NCI-H345 treated with DMSO at 0.1 percent for 48 hours (cell line): ENCODE data around the gene CCDC171.
"Not testable (repeated sequence)": the region's sequence is repeated elsewhere in the genome, so short reads cannot be mapped to it uniquely, and the experiment has no call there.

ENCODE experiments used
- DNase-seq: peaks from one replicate; lab custom pipeline; 2025; ENCODE audit not compliant: unreplicated experiment; lab: John Stamatoyannopoulos, UW

Gene CCDC171

GRCh38 chr9:15553528-15553898 lies 670 bp downstream of the CCDC171 start:
- DNase-seq, result peak; percentile 81

- DNase-seq, result no peak
Measured at GRCh38 chr9:15570769-15571168, 17.9 kb downstream of the CCDC171 start.

- no peak for DNase-seq
Measured at GRCh38 chr9:15572200-15572770, 19.4 kb downstream of the CCDC171 start.

DNA sequence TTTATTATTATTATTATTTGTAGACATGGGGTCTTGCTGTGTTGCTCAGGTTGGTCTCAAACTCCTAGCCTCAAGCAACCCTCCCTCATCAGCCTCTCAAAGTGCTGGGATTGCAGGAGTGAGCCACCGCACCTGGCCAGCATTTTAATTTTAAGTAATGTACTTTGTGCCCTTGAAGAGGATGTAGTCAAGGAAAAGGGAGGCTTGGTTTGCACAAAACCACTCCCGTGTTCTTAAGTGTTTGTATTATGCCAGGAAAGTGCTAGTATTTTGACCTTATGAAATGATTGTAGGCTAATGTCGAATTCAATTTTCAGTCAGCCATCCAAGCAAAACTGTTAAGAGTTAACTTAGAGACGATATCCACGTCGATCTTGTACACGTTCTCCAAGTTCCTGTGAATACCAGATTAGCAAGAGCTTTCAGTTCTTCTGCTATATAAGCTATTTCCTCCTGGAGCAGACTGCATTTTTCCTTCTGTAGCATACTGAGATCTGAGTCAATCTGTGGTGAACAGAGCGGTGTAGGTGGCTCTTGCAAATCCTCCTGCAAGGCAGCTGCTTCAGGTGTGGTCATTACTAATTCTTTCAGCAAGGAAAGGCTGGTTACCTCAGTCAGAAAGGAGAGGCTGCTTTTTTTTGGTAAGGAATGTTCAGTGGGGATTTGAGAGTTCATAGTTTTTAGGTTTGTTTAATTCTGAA lies 23.7 kb downstream of the CCDC171 start:
- DNase-seq, result no peak

DNA sequence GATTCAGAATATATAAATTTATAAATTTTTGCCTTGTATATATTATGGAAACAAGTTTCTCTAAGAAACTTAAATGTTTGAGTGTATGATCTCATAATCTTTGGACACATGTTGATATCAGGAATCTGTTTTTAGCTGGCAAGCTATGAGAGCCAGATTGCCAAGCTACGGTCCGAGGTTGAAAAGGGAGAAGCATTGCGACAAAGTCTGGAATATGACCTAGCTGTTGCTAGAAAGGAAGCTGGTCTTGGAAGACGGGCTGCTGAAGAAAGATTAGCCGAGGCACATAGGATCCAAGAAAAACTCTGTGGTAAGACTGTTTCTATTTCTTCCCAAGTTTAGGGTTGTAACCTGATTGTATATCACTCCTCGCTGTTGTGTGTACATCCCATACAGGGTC lies 25.9 kb downstream of the CCDC171 start:
- no peak for DNase-seq

GRCh38 chr9:15584379-15584778 lies 31.5 kb downstream of the CCDC171 start:
- no peak for DNase-seq

DNA sequence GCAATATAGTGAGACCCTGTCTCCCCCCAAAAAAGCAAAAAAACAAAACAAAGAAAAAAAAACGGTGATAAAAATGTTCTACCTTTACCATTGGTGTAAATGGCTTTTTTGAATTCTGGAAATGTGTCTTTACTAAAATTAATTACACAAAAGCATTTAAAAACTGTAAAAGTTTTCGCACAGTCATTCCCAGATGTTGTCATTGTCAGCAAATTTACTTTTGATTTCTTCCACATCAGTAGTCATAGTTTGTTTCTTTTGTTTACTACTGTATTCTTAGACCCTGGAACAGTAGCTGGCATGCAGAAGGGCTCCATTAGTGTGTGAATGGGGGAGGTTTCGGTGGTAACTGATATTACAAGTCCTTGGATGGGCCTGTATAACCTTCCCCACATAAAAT lies 39.5 kb downstream of the CCDC171 start:
- DNase-seq, result no peak

DNA sequence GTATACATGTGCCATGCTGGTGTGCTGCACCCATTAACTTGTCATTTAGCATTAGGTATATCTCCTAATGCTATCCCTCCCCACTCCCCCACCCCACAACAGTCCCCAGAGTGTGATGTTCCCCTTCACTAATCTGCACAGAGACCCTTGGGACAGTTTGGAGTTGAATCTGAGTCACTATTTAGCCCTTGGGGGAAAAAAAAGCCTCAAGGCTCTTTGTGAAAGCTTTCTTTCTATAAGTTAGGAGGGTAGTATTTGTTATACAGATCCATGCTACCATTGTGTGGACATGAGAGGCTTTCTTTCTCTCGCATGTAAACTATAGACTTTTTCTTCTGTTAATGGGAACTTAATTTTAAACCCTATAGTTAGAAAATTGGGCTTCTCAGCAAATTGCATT lies 40.1 kb downstream of the CCDC171 start:
- not testable (repeated sequence) for DNase-seq

- not testable (repeated sequence) for DNase-seq
Measured at GRCh38 chr9:15600666-15601330, 48.0 kb downstream of the CCDC171 start.

DNA sequence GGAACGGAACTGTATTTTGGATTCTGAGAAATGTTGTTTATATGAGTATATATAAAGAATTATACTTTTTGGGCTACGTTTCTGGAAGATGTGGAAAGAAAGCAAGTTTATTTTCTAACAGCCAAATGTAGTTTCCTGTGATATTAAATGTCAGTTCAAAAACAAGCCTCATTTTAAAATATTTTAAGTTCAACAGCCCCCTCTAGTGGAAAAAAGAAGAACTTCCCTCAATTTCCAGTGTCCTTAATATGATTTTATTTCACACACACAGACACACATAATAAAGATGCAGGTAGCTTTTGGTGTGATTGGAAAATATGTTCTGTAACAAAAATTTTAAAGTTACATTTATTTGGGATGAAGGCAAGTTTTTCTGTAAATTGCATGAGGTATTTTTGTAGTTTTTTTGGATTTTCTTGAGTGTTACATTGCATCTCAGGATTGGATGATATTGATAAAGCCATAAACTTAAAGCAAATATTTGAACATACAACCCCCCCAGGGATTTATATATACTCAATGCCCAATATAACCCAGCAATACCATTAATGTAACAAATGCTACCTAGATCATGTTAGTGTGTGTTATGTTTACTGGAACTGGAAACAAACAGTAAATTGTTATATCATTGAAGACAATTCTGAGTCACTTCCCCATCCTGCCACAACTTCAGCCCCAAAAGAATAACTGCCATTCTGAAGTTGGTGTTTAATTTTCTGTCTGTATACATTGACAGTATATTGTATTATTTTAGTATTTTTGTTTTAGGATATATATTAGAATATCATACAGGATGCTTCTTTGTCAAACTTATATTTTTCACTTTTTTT lies 54.0 kb downstream of the CCDC171 start:
- DNase-seq, result peak; percentile 37

DNA sequence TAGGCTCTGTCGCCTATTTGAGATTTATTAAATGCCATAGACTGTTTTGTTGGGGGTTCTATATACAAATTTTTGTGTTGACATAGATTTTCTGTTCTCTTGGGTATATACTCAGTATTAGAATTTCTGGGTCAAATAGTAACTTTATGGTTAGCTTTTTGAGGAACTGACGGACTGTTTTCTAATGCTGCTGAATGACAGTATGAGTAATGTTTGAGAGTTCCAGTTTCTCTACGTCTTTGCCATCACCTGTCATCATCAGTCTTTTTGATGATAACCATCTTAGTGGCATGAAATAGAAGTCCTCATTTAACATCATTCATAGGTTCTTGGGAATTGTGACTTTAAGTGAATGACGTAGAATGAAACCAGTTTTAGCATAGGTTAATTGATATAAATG lies 60.1 kb downstream of the CCDC171 start:
- no peak for DNase-seq

DNA sequence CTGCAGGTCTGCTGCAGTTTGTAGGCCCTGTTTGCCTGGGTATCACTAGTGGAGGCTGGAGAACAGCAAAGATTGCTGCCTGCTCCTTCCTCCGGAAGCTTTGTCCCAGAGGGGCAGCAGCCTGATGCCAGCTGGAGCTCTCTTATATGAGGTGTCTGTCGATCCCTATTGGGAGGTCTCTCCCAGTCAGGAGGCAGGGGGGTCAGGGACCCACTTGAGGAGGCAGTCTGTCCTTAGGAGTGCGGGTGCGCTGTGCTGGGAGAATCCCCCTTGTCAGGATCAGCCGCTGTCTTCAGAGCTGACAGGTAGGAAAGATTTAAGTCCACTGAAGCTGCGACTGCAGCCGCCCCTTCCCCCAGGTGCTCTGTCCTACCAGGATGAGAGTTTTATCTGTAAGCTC lies 64.9 kb downstream of the CCDC171 start:
- DNase-seq, result no peak

GRCh38 chr9:15618540-15619331 lies 65.9 kb downstream of the CCDC171 start:
- no peak for DNase-seq

GRCh38 chr9:15622318-15622971 lies 69.6 kb downstream of the CCDC171 start:
- no peak for DNase-seq

GRCh38 chr9:15635752-15636151 lies 82.9 kb downstream of the CCDC171 start:
- no peak for DNase-seq

DNA sequence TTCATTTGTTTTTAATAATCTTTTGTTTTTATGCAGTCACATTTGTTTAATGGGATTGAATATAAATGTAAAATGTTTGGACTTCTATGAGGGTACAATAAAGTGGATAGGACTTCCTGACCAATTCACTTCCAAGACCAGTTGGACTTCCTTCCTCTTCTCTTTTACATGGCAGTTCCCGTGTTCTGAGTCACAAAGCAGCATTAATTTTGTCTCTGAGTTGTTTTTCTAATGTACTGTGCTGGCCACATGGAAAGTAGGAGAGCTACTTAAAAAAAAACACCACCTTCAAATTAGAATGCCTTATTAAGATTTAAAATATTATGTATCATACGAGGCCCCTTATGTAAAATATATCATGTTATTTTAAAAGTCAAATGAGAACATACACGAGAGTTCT lies 87.3 kb downstream of the CCDC171 start:
- no peak for DNase-seq

GRCh38 chr9:15641291-15641690 lies 88.4 kb downstream of the CCDC171 start:
- no peak for DNase-seq

DNA sequence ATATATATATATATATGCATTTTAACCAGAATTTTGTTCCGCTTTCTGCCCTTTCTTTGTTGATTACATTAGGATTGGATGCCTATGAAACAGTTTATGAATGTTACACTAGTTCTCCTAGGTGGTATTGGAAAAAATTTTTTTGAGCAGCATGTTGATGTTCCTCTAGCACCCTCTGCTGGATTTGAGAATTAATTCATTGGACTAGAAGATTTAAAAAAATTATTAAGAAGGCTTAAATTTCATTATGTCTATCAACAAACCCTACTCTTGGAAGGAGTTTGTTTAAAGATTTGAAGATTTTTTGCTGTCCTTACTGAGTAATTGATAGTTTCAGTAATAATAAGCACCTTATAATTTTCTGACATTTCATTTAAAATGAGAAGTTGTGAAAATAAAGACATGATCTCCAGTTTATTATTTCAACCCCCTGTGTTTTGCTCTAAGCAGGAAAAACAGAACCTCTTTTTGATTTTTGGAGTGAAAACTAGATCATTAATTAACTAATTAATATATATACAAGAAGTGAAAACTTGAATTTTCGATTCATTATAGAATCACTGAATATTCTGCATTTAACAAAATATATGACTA lies 89.6 kb downstream of the CCDC171 start:
- DNase-seq, result peak; percentile 6

- DNase-seq, result no peak
Measured at GRCh38 chr9:15670246-15670645, 117.4 kb downstream of the CCDC171 start.

GRCh38 chr9:15670894-15671293 lies 118.1 kb downstream of the CCDC171 start:
- DNase-seq, result no peak
